Fibroblast of skin of left biceps (primary cell): ENCODE data around the gene WNT7B.

Experiments used
- DNase-seq, 2 experiments: peaks; one replicate each; pipeline ENCODE4 v3.0.0-alpha.2; 2013; ENCODE audit warnings: low read depth in 2 of 2

Gene WNT7B

DNA sequence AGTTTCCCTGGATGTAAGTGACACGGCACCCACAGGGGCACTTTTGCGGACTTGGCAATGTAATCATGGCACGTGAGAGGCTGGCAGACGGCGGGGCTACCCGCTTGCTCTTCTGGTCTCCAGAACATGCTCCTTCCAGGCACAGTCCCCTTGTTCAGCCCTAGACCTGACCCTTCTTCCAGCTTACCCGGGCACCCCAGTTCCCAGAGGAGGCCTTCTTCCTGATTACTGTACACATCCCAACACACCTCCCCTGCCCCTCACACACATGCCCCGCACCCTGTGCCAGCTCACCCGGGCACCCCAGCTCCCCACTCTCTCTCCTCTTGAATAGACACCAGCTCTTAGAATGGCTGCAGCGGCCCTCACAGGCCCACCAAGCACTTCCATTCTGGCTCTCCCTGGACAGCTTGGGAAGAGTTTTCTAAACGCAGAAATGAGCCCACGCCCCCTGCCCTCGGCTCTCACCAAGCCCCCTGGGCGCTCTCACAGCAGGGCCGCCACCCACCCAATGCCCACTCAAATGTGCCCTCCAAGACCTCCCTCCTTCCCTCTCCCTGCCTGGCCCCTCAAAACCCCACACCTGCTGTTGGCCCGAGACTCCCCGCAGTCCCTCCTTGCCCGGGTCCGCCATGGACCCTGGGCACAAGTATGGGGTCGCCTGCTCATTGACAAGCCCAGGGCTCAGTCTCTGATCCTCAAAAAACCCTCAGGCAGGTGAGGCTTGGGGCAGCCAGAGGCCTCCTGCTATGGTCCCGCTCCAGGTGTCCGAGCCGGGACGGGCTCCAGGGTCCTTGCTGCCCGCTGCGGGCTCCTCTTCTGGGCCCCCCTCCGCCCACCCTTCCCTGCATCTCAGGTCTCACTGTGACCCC lies 88.5 kb downstream of the WNT7B start:
- no peak for DNase-seq

DNA sequence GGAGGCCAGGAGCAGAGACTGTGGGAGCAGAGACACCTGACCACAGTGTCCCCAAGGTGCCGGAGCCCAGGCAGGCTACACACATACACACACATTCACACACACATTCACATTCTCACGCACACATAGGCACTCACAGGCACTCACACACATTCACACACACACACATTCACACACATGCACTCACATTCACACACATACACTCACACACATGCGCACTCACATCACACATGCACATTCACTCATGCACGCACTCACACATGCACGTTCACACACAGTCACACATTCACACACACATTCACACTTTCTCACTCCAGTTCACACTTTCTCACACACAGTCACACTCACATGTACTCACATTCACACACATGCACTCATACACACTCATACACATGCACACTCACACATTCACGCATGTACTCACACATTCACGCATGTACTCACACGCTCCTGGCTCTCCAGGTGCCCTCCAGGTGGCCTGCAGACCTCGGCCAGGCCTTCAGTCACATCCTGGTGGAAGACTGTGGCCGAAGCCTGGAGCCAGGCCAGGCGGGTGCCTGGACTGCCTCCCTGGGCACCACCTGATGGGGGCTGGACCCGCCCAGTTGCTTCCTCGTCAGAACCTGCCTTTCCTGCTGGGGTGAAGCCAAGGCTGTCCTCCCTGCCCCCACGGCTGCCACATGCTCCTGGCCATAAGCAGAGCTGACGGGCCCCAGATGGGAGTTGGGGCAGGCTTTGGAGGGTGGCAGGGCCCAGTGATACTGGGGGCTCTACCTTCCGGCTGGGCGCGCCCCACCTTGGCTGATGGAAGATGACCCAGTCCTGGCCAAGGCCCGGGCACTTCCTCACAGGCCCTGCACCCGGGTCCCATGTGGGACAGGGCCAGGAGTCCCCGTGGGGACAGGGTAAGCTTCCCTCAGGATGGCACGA lies 89.5 kb downstream of the WNT7B start:
- DNase-seq: no peak

GRCh38 chr22:45886540-45886939 lies 90.4 kb downstream of the WNT7B start:
- DNase-seq: no peak

DNA sequence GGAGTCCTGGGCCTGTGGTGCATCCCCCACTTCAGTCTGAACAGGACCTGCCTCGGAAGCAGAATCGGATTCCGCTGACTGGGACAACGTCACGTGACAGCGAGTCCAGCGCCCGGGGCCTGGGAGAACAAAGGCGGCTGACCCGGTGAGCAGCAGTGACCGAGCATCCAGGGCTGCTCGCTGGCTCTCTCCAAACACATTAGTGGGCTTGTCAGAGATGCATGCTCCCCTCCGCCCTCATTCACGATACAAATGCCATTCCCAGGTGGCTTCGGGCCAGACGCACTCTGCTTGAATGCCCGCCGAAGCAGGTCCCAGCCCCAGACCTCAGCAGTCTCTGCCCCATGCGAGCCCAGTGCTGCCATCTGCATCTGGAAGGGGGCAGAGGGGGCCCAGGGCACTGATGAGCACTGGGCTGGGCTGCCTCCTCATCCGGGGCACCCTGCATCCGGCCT lies 91.0 kb downstream of the WNT7B start:
- DNase-seq: no peak

- DNase-seq: no peak
Measured at GRCh38 chr22:45885171-45885840, 91.7 kb downstream of the WNT7B start.

DNA sequence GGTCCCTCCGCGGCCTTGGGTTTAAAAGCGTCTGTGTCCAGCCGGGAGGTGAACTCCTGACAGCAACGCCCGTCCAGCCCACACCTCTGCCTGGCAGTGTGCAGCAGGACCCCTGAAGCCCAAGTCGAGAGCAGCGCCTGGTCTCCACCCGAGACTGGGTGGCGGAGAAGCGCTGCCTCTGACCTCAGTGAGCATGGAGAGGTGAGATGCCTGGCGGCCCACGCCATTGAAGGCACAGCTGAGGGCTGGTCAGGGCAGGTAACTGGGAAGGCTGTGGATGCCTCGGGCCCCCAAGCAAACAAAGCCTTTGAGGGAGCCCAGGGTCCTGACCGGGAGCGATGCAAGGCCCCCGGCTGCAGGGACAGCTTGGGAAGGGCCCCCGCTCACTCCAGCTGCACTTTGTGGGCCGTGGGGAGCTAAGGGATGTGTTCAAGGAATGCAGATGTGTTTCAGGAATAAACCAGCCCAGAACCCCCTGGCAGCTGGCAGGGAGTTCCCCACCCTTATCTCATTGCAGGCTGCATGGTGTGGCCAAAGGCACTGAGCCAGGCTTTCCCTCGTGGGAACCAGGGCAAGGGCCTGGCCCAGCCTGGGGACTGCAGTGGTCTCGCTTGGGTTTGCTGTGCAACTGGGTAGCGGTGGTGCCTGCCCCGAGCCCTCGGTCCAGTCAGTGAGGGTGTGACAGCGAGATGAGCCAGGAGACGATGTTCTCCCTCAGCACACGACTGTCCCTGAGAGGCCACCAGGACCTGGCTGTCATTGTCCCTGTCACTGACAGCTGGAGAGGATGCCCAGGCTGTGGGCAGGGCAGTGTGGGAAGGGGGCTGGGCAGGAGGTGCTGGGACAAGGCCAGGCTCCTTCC lies 92.5 kb downstream of the WNT7B start:
- DNase-seq: no peak

DNA sequence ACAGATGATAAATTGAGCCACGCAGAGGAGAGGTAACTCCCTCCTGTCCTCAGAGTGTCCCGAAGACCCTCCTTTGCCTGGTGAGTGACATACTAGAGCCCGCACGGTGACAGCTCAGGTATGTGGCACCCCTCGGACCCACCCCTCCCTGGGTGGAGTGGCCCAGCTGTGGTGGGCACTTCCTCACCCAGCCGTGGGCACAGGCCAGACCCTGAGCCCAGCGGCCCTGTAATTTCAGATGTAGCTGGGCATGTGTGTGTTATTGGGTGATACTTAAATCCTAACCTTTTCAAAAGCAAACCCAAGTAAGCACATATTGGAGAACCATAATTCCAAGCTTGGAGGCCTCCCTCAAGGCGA lies 93.2 kb downstream of the WNT7B start:
- DNase-seq: no peak

DNA sequence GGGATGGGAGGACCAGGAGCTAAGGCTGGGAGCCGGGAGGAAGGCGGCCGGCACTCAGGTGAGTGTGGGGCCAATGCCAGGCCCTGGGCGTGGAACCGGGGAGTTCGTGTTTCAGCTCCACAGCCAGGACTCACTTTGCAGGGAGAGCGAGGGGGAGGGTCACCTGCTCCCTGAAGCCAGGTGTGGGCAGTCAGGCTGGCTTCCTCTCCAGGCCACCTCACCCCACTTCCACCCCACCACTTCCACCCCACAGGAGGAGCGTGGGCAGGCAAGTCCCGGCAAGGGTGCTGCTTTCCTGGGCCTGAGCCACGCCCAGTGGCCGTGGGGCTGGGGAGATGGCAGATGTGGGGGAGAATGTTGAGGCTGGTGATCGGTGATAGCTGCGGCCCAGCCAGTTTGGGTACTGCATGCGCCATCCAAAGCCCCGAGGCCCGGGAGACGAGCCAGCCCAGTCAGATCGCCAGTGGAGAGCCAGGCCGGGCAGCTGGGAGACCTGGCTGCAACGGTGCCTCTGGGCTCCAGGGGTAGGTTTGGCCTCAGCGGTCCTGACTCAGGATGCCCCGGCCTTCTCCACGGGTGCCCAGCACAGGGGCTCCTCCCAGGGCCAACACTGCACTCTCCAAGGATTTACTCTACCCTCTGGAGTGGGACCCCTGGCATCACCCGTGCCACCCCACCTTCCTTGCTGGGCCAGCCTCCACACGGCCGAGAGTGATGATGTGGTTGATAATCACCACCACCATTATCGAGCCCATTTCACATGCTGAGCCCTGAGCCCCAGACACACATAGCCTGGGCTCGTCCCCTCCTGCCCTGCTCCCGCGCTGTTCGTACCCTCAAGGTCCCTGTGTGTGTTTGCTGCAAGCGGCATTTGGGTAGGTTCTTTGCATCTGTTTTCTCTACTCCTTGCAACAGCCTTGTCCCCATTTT lies 93.8 kb downstream of the WNT7B start:
- DNase-seq: no peak

DNA sequence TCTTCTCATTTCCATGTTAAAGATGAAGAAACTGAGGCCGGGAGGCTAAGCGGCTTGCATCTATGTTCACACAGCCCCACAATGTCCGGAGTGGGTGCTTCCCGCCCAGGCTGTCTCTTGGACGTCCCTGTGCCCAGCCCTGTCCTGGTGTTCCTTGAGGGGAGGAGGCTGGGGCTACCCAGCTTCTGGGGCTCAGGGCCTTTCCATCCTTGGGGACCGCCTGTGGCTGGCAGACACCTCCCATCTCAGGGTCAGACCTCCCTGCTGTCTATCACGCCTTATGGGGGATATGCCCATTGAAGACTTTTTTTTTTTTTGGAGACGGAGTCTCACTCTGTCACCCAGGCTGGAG lies 95.5 kb downstream of the WNT7B start:
- no peak for DNase-seq

DNA sequence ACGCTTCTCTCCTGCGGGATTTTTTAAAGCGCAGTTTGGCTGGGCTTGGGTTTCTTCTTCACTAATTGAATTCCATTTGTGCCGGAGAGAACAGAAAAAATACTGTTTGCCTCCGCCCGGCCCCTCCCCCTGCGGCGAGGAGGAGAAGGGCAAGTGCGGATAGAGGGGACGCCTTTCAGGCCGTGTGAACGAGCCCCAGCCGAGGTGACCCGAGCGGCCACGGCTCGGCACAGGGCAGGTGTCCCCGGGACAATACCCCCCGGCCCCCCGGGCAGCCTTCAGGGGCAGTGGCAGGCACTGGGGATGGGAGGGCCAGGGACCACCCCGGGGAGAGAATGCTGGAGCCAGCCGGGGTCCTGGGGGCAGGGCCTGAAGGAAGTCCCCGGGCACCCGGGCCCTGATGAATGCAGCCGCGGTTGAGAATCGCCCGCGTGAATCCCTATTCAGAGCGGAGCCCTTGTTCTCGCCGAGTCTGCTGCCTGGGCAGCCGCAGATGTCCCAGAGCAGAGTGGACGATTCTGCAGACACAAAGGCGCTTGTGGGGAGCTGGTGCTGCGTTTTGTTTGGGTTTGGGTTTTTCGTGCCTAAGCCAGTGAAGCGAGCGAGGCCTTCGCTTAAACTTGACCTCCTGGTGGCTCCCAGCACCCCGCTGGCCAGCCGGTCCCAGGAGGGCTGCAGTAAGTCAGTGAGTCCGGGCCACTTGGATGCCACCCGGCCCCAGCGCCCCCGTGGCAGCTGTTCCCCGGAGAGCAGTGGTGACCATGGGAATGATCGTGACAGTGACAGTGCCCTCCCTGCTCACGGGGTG lies 96.0 kb downstream of the WNT7B start:
- no peak for DNase-seq

GRCh38 chr22:45880091-45880715 lies 96.8 kb downstream of the WNT7B start:
- no peak for DNase-seq

DNA sequence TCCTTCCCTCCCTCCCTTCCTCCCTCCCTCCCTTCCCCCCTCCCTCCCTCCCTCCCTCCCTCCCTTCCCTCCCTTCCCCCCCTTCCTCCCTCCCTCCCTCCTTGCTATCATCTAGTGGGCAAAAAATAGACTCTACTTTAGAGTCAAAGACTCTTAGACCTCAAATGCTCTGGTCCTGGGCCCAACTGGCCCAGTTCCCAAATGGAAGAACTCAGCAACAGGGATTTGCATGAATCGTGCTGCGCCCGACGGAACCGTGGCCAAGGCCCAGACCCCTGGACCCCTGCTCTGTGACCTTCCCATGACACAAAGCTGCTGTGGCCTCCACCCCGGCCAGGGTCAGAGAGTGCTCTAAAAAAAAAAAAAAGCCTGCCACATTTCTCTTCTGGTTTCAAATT lies 97.4 kb downstream of the WNT7B start:
- no peak for DNase-seq

- no peak for DNase-seq
Measured at GRCh38 chr22:45878901-45879551, 97.9 kb downstream of the WNT7B start.

- no peak for DNase-seq
Measured at GRCh38 chr22:45878051-45878781, 98.7 kb downstream of the WNT7B start.

DNA sequence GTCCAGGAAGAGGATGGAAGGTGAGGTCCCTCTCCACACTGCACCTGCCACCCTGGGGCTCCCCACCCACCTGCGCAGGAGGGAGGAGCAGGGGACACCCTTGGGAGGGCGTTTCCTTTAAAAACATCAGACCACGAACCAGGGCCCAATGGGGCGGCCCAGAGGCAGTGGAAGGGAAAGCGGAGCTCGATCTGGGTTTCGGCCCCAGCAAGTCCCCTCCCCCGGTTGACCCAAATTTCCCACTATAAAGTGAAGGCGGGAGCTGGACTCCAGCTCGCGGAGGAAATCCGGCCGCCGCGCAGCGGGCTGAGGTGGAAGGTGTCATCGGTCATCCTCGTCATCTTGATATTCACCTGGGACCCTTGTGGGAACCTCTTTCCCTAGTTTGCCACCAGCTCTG lies 99.3 kb downstream of the WNT7B start:
- no peak for DNase-seq

GRCh38 chr22:45877036-45877380 lies 100.0 kb downstream of the WNT7B start:
- DNase-seq: no peak

GRCh38 chr22:45876136-45877035 lies 100.6 kb downstream of the WNT7B start:
- DNase-seq: no peak
